Endothelial cell of umbilical vein (primary cell): ENCODE results near the gene TARS1. TPM values are rescaled to one million over a fixed set of nuclear protein-coding genes. Genes with fewer than 3 reads are reported as not detected.

Source experiments
- BruUV-seq: library from RNA; stranded (reverse); fragments of 400-500 nt; replicated peaks from 2 replicates; lab custom pipeline; 2021; lab: Mats Ljungman, UMichigan
- CTCF ChIA-PET: fragments of 300-600, 350-600 bp; sonication (Branson Sonifier 250); formaldehyde crosslinking; loops from one replicate; lab custom pipeline; 2021; ENCODE audit warnings: antibody characterized with exemption, inconsistent platforms; lab: Charles Lee
- POLR2A ChIA-PET: fragments of 300-600, 350-600 bp; sonication (Branson Sonifier 250); formaldehyde crosslinking; loops from one replicate; lab custom pipeline; 2021; ENCODE audit warnings: antibody characterized with exemption, inconsistent platforms; lab: Charles Lee
- DNase-seq: peaks from one replicate; pipeline ENCODE4 v3.0.0-alpha.2; 2011; ENCODE audit warnings: low read depth, low spot score
- FAIRE-seq: peaks from 2 replicates; lab custom pipeline; 2011; peaks lifted over from hg19 to GRCh38; lab: Jason Lieb, UNC
- H2AFZ ChIP-seq: 2 replicates; pipeline ENCODE4 v1.6.0; 2012; ENCODE audit warnings: low read depth, low read length, control low read depth, inconsistent platforms
- H3K27ac ChIP-seq: 2 replicates; pipeline ENCODE4 v1.5.1; 2011; ENCODE audit warnings: low read depth, mild to moderate bottlenecking, control low read depth, low read length, moderate library complexity; ENCODE audit not compliant: insufficient read depth
- H3K27me3 ChIP-seq, 2 experiments: 2 replicates each; pipeline versions ENCODE4 v1.6.0 to v1.6.1; 2011; ENCODE audit warnings: low read length in 2 of 2, mixed read lengths in 1 of 2; ENCODE audit not compliant: control insufficient read depth in 2 of 2, insufficient read depth in 2 of 2
- H3K36me3 ChIP-seq, 2 experiments: 2 replicates in 1 of 2; 3 replicates in 1 of 2; pipeline ENCODE4 v1.5.1; 2011; ENCODE audit warnings: low read length in 2 of 2, mild to moderate bottlenecking in 1 of 2, moderate library complexity in 1 of 2; ENCODE audit not compliant: control insufficient read depth in 2 of 2, insufficient read depth in 2 of 2; ENCODE audit errors: extremely low read depth in 1 of 2
- H3K4me1 ChIP-seq: 3 replicates; pipeline ENCODE4 v1.5.1; 2011; ENCODE audit warnings: mild to moderate bottlenecking, low read length; ENCODE audit not compliant: control insufficient read depth, insufficient read depth; ENCODE audit errors: extremely low read depth
- H3K4me2 ChIP-seq: 2 replicates; pipeline ENCODE4 v1.6.1; 2011; ENCODE audit warnings: low read length, control low read depth, mixed read lengths; ENCODE audit not compliant: insufficient read depth
- H3K4me3 ChIP-seq, 3 experiments: fragments of 200-600 bp in 1 of 3; sonication (generic), shearing (Covaris generic) in 1 of 3; replicated peaks in 1 of 3; 2 replicates each; pipeline ENCODE4 v1.5.1; 2011 to 2016; ENCODE audit warnings: control low read depth in 3 of 3, low read length in 3 of 3, mild to moderate bottlenecking in 2 of 3, inconsistent platforms in 1 of 3, low read depth in 1 of 3, moderate library complexity in 1 of 3; ENCODE audit not compliant: insufficient read depth in 1 of 3
- H3K79me2 ChIP-seq: 2 replicates; pipeline ENCODE4 v1.6.0; 2012; ENCODE audit warnings: low read length, inconsistent platforms; ENCODE audit not compliant: control insufficient read depth, insufficient read depth
- H3K9ac ChIP-seq: replicated peaks from 2 replicates; pipeline ENCODE3; 2011; ENCODE audit warnings: low read length, control low read depth; ENCODE audit not compliant: insufficient read depth; ENCODE audit errors: extremely low read depth
- H3K9me1 ChIP-seq: replicated peaks from 3 replicates; pipeline ENCODE4 v1.6.0; 2011; ENCODE audit warnings: mild to moderate bottlenecking, low read length; ENCODE audit not compliant: control insufficient read depth, insufficient read depth; ENCODE audit errors: extremely low read depth
- H3K9me3 ChIP-seq: replicated peaks from 2 replicates; pipeline ENCODE4 v1.5.1; 2012; ENCODE audit warnings: low read length, inconsistent platforms; ENCODE audit not compliant: control insufficient read depth, insufficient read depth
- H4K20me1 ChIP-seq: replicated peaks from 2 replicates; pipeline ENCODE3; 2011; ENCODE audit warnings: mild to moderate bottlenecking, low read length; ENCODE audit not compliant: control insufficient read depth, insufficient read depth; ENCODE audit errors: extremely low read depth
- GATA2 ChIP-seq: IDR thresholded peaks from 2 replicates; pipeline ENCODE4 v1.7.0; 2011; ENCODE audit warnings: low read depth, mild to moderate bottlenecking, moderate library complexity, mixed read lengths, low read length; ENCODE audit not compliant: insufficient read length, insufficient read depth
- MYC ChIP-seq: IDR thresholded peaks from one replicate; pipeline ENCODE4 v1.6.1; 2011; ENCODE audit warnings: mild to moderate bottlenecking, low read depth, low read length
- POLR2A ChIP-seq: IDR thresholded peaks from 2 replicates; pipeline ENCODE4 v1.6.1; 2012; ENCODE audit warnings: low read depth, mild to moderate bottlenecking, control low read depth, low read length
- dilution Hi-C: fragments of 300-500 bp; cut with MboI; formaldehyde crosslinking; loops from one replicate; pipeline ENCODE4 v1.15.0; 2019; ENCODE audit warnings: low sequenced_read_pairs; ENCODE audit not compliant: extremely low pct_ligation_motif_present
- intact Hi-C: fragments of 100-400 bp; cut with micrococcal nuclease; formaldehyde crosslinking; loops from one replicate; pipeline ENCODE4 v1.10.0; 2022
- polyA plus RNA-seq, 4 experiments: library from polyadenylated mRNA; depleted of rRNA in 3 of 4; stranded (reverse) in 3 of 4; unstranded in 1 of 4; fragments of >200 nt; gene quantifications; 2 replicates each; pipeline versions ENCODE4 v1.2.1 to v1.2.3, GENCODE V29; 2011 to 2012; ENCODE audit warnings: missing spikeins in 1 of 4
- total RNA-seq: library from RNA; stranded (reverse); gene quantifications from 2 replicates; pipeline ENCODE4 v1.2.3, GENCODE V29; 2021
- TF ChIP-seq, protein P1 (sequence below): IDR thresholded peaks from 2 replicates; pipeline ENCODE4 v1.6.1; 2011; ENCODE audit not compliant: insufficient read depth, insufficient read length

The TARS1 gene
- total and polyA plus RNA-seq, 2 donors (not counting 3 experiments of a cell fraction or from before 2014, with no cell fraction given): 39.1 to 175 TPM

DNA sequence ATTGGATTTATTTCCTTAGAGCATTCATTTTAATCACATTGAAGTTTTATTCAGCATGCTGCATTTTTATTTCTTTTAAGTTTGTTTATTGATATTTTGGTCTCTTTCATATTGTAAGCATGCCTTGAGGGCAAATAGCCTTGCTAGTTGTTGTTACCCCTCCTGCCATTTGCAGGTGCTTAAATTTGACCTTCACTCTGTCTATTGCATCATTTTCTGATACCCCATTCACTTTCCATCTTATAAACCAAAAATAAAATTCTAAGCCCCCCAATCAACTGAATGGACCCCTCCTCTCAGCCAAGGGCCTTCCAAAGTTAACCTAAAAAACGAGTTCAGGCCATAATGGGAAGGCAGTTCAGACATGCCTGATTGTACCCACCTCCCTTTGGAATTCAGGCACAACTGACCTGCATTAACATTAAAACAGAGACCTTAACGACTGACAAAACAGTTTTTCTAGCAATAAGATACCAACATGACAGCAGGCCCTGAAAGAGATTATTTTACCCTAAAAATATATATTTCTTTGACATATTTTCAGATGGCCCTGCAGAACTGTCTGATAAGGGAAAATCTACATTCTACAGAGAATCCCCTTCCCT lies 32.1 kb downstream of the TARS1 start:
- BruUV-seq: no TSS peak

DNA sequence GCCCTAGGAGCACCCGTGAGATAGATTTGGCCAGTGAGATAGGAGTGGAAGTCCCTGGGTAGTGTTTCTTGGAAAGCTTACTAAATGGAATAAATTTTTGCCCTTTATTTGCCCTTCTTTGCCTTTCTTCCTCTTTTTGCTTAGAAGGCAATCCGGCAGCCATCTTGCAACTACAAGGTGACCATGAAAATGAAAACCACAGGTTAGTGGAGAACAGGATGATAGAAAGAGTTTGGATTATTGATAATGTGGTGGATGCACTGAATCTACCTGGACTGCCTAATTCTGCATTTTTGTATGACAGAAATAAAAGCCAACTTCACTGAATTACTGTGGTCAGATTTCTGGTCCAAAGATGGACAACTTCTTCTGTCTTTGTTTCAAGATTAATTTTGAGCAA lies 33.2 kb downstream of the TARS1 start:
- no peak overlapping the region for H3K27ac ChIP-seq
- no peaks in the 10 kb centered on the region for H4K20me1 ChIP-seq
- H3K4me1 ChIP-seq: no peaks in the 10 kb centered on the region
- H3K9me3 ChIP-seq: no peaks in the 10 kb centered on the region
- no peaks in the 10 kb centered on the region for H3K9me1 ChIP-seq
- intact Hi-C loops (no loop called here), dilution Hi-C loops (no loop called here)
- H3K4me2 ChIP-seq: no peak overlapping the region
- FAIRE-seq: no peak
- DNase-seq: no peak
- no peaks in the 10 kb centered on the region for H3K79me2 ChIP-seq
- no peak overlapping the region for H3K4me3 ChIP-seq
- CTCF ChIA-PET: no interaction called here
- H3K27me3 ChIP-seq: no peaks in the 10 kb centered on the region
- H3K36me3 ChIP-seq: peaks cover 4 to 13% of the 10 kb centered on the region in 2 experiments
- H3K9ac ChIP-seq: no peak overlapping the region
- no peak overlapping the region for H2AFZ ChIP-seq
- TF ChIP-seq GATA2: no peak
- TF ChIP-seq, protein P1, sequence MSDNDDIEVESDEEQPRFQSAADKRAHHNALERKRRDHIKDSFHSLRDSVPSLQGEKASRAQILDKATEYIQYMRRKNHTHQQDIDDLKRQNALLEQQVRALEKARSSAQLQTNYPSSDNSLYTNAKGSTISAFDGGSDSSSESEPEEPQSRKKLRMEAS: no peak
- BruUV-seq: no TSS peak
- POLR2A ChIA-PET: no interaction called here

More for the DNA sequence above, 32.1 kb downstream of the TARS1 start:
- Histone ChIP-seq H3K4me1 (no peaks in the 10 kb centered on the region), H3K9me3 (no peaks in the 10 kb centered on the region), H3K4me3 (no peak overlapping the region), H3K27me3 (no peaks in the 10 kb centered on the region), H3K9ac (no peak overlapping the region), H3K4me2 (no peak overlapping the region), H3K9me1 (no peaks in the 10 kb centered on the region), H3K79me2 (no peaks in the 10 kb centered on the region), H3K36me3 (peaks cover 9 to 16% of the 10 kb centered on the region in 2 experiments), H3K27ac (no peak overlapping the region), H4K20me1 (no peaks in the 10 kb centered on the region), H2AFZ (no peak overlapping the region)
- DNase-seq (no peak), FAIRE-seq (no peak)
- intact Hi-C loops: no loop called here
- no peak for TF ChIP-seq MYC
- TF ChIP-seq, protein P1: no peak
- TF ChIP-seq POLR2A: no peak
- CTCF ChIA-PET: no interaction called here
- POLR2A ChIA-PET: no interaction called here
- dilution Hi-C loops: no loop called here
